Measurements from ENCODE around the gene EIF4H. TPM values are rescaled to one million over a fixed set of nuclear protein-coding genes. Genes with fewer than 3 reads are reported as not detected.
"Not testable (repeated sequence)": the region's sequence is repeated elsewhere in the genome, so short reads cannot be mapped to it uniquely, and the experiment has no call there.

Gene EIF4H
- polyA plus RNA-seq, 1 donor: 208 TPM

DNA sequence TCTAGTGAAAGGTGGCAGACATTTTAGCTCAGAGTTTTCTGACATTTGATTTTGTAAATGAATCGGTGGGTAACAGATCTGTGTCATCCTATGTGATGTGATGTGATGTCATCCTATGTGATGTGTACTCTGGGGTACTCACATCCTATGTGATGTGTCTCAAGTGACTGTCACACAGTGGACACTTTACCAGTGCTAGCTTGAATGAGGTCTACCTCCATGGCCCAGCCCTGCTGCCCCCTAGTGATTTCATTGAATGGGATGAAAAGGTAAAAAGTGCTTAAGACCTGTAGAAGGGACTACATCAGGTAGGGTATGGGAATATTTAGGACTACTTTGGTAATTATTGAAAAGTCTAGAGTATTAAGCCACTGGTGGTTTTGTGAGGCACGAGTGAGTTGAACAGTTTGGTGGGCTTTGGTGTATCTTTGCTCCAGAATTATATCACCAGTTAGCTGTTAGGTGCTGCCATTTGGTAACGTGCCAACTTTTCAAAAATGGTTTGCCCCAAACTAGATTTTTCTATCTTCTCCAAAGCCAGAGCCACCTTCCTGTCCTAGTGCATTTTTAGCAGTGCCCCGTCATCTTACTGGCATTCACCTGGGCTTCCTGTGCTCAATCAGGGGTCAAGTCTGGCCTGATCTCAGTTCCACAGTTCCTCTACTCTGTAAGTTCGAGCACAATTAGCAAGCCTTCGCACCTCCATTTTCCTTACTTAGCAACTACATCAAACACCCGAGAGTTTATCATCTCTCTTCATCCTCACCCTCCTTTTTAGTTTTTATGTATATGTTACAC lies 9.7 kb downstream of the EIF4H start:
- H3K27ac ChIP-seq (ENCODE audit: low read length): no peak overlapping the region
- H3K4me1 ChIP-seq (ENCODE audit: control insufficient read depth, insufficient read depth, low read length): no peaks in the 10 kb centered on the region

DNA sequence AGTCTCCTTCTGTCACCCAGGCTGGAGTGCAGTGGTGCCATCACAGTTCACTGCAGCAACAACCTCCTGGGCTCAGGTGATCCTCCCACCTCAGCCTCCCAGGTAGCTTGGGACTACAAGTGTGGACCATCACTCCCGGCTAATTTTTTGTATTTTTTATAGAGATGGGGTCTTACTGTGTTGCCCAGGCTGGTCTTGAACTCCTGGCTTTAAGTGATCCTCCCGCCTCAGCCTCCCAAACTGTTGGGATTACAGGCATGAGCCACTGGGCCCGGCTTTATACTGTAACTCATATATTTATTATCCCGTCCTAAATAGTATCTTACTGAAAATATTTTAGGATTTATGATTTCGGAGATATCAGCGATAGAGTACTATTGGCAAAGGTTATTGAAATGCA lies 10.9 kb downstream of the EIF4H start:
- Histone ChIP-seq H3K9me3 (ENCODE audit: control insufficient read depth, low read depth, low read length) (no peaks in the 10 kb centered on the region), H3K36me3 (ENCODE audit: control insufficient read depth, insufficient read depth, low read length) (peaks cover 38% of the 10 kb centered on the region), H3K4me3 (ENCODE audit: low read length) (no peak overlapping the region), H3K27ac (ENCODE audit: low read length) (no peak overlapping the region), H3K4me1 (ENCODE audit: control insufficient read depth, insufficient read depth, low read length) (no peaks in the 10 kb centered on the region), H3K27me3 (ENCODE audit: control insufficient read depth, insufficient read depth, low read length) (no peaks in the 10 kb centered on the region)
- DNase-seq: no peak
- WGBS (ENCODE audit: insufficient coverage, low lambda C conversion rate): no CpG with 5 or more reads among the region's 6 CpGs

More for the DNA sequence above, 9.7 kb downstream of the EIF4H start:
- H3K4me3 ChIP-seq (ENCODE audit: low read length): no peak overlapping the region
- no peak for DNase-seq
- no peaks in the 10 kb centered on the region for H3K9me3 ChIP-seq (ENCODE audit: control insufficient read depth, low read depth, low read length)
- 50% methylated on average over 1 of the region's 7 CpGs for WGBS (ENCODE audit: insufficient coverage, low lambda C conversion rate)
- H3K36me3 ChIP-seq (ENCODE audit: control insufficient read depth, insufficient read depth, low read length): peaks cover 34% of the 10 kb centered on the region
- no peaks in the 10 kb centered on the region for H3K27me3 ChIP-seq (ENCODE audit: control insufficient read depth, insufficient read depth, low read length)

DNA sequence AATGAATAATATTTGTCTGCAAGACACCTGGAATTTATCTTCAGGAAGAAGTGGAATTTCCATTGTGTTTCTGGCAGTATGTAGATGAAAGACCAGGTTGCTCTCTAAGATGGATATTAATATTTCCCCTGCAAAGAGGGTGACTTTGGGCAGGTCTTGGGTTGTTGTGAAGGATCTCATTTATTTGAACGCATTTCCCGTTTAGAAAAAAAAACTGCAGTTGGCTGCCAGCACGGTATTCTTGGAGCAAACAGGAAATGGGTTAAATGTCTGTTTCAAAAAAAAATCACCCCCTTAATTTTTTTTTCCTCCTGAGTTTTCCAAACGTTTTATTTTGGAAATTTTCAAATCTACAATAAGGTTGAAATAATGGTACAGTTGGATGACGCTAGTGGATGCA lies 11.5 kb downstream of the EIF4H start:
- 46% methylated on average over 3 of the region's 5 CpGs for WGBS (ENCODE audit: insufficient coverage, low lambda C conversion rate)
- DNase-seq: no peak
- Histone ChIP-seq H3K27me3 (ENCODE audit: control insufficient read depth, insufficient read depth, low read length) (no peaks in the 10 kb centered on the region), H3K9me3 (ENCODE audit: control insufficient read depth, low read depth, low read length) (no peaks in the 10 kb centered on the region), H3K36me3 (ENCODE audit: control insufficient read depth, insufficient read depth, low read length) (peaks cover 43% of the 10 kb centered on the region), H3K27ac (ENCODE audit: low read length) (no peak overlapping the region), H3K4me3 (ENCODE audit: low read length) (no peak overlapping the region), H3K4me1 (ENCODE audit: control insufficient read depth, insufficient read depth, low read length) (no peaks in the 10 kb centered on the region)

DNA sequence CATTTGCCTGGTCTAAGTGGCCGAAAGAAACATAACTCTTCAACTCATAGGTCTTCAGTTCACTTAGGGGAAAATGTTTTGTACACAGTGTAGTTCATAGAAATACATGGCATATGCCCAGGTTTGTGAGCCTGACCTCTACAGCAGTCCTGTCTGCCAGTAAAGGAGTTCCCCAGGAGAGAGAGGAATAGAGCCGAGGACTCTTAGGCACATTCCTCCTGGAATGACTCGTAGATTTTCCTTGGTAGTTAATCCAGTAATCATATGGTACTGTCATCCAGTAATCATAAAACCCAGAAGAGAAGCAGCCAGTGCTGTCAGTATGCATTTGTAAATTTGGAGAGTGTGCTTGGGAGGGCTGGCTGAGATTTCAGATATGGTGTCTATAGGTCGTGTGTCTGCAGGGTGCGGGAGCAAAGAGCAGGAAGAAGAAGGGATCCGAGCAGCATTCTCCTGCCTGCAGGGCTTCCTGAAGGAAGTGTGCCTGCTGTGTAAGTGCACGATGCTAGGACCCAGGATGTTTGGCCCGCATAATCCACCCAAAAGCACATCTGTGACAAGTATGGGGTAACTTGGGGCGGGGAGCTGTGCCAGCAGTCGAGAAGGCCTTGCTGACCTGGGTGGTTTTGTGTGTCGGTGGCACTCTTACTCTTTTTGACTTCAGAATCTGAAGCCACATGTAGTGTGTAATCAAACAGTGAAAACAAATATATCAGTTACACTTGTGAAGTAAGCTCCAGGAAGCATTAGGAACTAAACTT lies 13.9 kb downstream of the EIF4H start:
- Histone ChIP-seq H3K27me3 (ENCODE audit: control insufficient read depth, insufficient read depth, low read length) (no peaks in the 10 kb centered on the region), H3K9me3 (ENCODE audit: control insufficient read depth, low read depth, low read length) (no peaks in the 10 kb centered on the region), H3K27ac (ENCODE audit: low read length) (no peak overlapping the region), H3K36me3 (ENCODE audit: control insufficient read depth, insufficient read depth, low read length) (peaks cover 53% of the 10 kb centered on the region), H3K4me3 (ENCODE audit: low read length) (no peak overlapping the region), H3K4me1 (ENCODE audit: control insufficient read depth, insufficient read depth, low read length) (no peaks in the 10 kb centered on the region)
- no peak for DNase-seq
- no CpG with 5 or more reads among the region's 11 CpGs for WGBS (ENCODE audit: insufficient coverage, low lambda C conversion rate)

DNA sequence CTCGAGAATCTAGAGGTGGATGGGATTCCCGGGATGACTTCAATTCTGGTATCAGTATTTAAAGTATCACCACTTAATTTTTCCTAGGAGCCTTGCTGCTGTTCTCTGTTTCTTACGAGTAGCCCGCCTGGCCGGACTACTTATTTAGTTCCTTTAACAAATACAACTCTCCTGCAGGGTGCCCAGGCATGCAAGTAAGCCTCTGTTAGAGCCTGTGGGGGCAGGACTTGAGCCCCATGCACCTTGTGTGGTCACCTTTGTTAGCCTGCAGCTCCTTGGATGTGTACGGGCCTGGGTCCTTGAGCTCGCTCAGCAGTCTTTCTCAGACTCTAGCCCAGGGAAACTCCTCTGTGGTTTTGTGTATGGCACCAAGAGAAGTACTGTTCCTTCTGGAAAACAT lies 16.1 kb downstream of the EIF4H start:
- H3K36me3 ChIP-seq (ENCODE audit: control insufficient read depth, insufficient read depth, low read length): peaks cover 71% of the 10 kb centered on the region
- DNase-seq: no peak
- no peak overlapping the region for H3K4me3 ChIP-seq (ENCODE audit: low read length)

DNA sequence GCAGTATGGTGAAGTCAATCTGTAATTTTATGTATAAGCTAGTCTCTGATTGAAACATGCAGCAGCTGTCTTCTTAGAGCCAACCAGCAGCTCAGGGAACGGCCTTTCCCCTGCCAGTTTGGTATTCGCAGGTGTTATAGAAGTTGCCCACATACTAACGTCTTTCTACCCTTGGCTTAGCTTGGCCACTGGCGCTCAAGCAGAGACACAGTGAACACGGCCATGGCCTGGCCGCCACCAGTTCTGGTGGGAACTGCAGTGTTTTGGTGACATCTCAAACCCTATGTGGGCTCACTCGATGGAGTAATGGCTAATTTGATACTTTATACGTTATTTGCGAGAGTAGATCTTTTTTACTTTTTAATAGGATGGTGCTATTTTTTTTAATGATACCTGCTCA lies 17.1 kb downstream of the EIF4H start:
- 100% methylated on average over 3 of the region's 9 CpGs for WGBS (ENCODE audit: insufficient coverage, low lambda C conversion rate)
- Histone ChIP-seq H3K9me3 (ENCODE audit: control insufficient read depth, low read depth, low read length) (no peaks in the 10 kb centered on the region), H3K27ac (ENCODE audit: low read length) (no peak overlapping the region), H3K36me3 (ENCODE audit: control insufficient read depth, insufficient read depth, low read length) (peaks cover 73% of the 10 kb centered on the region), H3K4me3 (ENCODE audit: low read length) (no peak overlapping the region), H3K4me1 (ENCODE audit: control insufficient read depth, insufficient read depth, low read length) (no peaks in the 10 kb centered on the region), H3K27me3 (ENCODE audit: control insufficient read depth, insufficient read depth, low read length) (no peaks in the 10 kb centered on the region)
- DNase-seq: no peak

More for the DNA sequence above, 16.1 kb downstream of the EIF4H start:
- Histone ChIP-seq H3K4me1 (ENCODE audit: control insufficient read depth, insufficient read depth, low read length) (no peaks in the 10 kb centered on the region), H3K27me3 (ENCODE audit: control insufficient read depth, insufficient read depth, low read length) (no peaks in the 10 kb centered on the region), H3K27ac (ENCODE audit: low read length) (no peak overlapping the region), H3K9me3 (ENCODE audit: control insufficient read depth, low read depth, low read length) (no peaks in the 10 kb centered on the region)
- no CpG with 5 or more reads among the region's 7 CpGs for WGBS (ENCODE audit: insufficient coverage, low lambda C conversion rate)

DNA sequence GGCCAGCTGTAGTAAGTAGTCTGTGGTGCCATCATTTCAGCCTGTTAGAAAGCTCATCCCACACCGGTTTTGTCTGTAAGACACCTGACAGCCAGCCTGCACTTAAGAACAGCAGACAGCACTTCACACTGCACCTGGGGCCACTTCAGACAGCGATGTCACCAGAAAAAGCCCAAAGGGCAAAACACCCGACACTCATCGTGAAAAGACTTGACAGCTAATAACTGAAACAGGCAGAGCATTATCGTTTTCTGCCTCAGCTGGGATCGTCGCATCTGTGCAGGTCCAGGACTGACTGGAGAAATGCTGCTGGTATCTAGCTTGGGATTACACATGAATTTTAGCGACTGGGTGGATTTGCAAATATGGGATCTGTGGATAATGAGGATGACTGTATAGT lies 18.9 kb downstream of the EIF4H start:
- DNase-seq: no peak
- H3K36me3 ChIP-seq (ENCODE audit: control insufficient read depth, insufficient read depth, low read length): peaks cover 75% of the 10 kb centered on the region
- no peaks in the 10 kb centered on the region for H3K27me3 ChIP-seq (ENCODE audit: control insufficient read depth, insufficient read depth, low read length)
- H3K4me3 ChIP-seq (ENCODE audit: low read length): no peak overlapping the region
- H3K4me1 ChIP-seq (ENCODE audit: control insufficient read depth, insufficient read depth, low read length): no peaks in the 10 kb centered on the region
- H3K27ac ChIP-seq (ENCODE audit: low read length): no peak overlapping the region
- no peaks in the 10 kb centered on the region for H3K9me3 ChIP-seq (ENCODE audit: control insufficient read depth, low read depth, low read length)
- WGBS (ENCODE audit: insufficient coverage, low lambda C conversion rate): no CpG with 5 or more reads among the region's 8 CpGs

DNA sequence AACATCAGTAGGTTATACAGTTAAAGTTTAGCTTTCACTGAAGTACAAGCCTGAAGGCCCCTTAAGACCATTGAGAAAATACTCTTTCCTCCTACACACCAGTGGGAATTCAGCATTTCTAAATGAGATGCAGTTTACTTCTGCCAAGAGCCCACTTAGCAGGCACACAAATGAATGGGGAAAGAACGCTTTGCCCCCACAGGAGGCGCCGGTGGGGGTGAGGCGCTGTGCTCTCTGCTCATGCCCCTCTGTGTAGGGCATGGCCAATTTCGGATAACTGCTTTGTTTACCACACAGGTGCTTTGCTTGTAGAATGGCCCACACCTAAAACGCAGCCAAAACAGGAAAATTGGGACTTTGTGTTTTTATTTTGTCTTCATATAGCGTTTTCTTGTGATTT lies 19.8 kb downstream of the EIF4H start:
- WGBS (ENCODE audit: insufficient coverage, low lambda C conversion rate): no CpG with 5 or more reads among the region's 7 CpGs
- peaks cover 67% of the 10 kb centered on the region for H3K36me3 ChIP-seq (ENCODE audit: control insufficient read depth, insufficient read depth, low read length)

DNA sequence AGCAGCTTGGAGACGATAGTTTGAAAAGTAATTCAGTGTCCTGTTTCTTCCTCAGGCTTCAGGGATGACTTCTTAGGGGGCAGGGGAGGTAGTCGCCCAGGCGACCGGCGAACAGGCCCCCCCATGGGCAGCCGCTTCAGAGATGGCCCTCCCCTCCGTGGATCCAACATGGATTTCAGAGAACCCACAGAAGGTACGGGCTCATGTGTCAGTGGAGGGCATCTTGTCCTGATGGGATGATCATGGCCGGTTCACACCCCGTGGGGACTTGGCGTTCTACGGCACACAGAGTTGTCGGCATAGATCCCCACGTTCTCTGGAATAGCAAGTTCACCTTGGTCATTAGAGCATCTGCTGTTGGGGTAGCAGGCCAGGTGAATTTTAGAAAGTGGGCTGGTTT lies 20.5 kb downstream of the EIF4H start:
- Histone ChIP-seq H3K4me3 (ENCODE audit: low read length) (no peak overlapping the region), H3K9me3 (ENCODE audit: control insufficient read depth, low read depth, low read length) (no peaks in the 10 kb centered on the region), H3K27ac (ENCODE audit: low read length) (no peak overlapping the region), H3K27me3 (ENCODE audit: control insufficient read depth, insufficient read depth, low read length) (no peaks in the 10 kb centered on the region), H3K36me3 (ENCODE audit: control insufficient read depth, insufficient read depth, low read length) (peaks cover 59% of the 10 kb centered on the region), H3K4me1 (ENCODE audit: control insufficient read depth, insufficient read depth, low read length) (no peaks in the 10 kb centered on the region)
- no CpG with 5 or more reads among the region's 14 CpGs for WGBS (ENCODE audit: insufficient coverage, low lambda C conversion rate)
- DNase-seq: no peak

More for the DNA sequence above, 19.8 kb downstream of the EIF4H start:
- no peaks in the 10 kb centered on the region for H3K4me1 ChIP-seq (ENCODE audit: control insufficient read depth, insufficient read depth, low read length)
- H3K27me3 ChIP-seq (ENCODE audit: control insufficient read depth, insufficient read depth, low read length): no peaks in the 10 kb centered on the region
- no peak overlapping the region for H3K27ac ChIP-seq (ENCODE audit: low read length)
- no peaks in the 10 kb centered on the region for H3K9me3 ChIP-seq (ENCODE audit: control insufficient read depth, low read depth, low read length)
- no peak overlapping the region for H3K4me3 ChIP-seq (ENCODE audit: low read length)
- DNase-seq: no peak

DNA sequence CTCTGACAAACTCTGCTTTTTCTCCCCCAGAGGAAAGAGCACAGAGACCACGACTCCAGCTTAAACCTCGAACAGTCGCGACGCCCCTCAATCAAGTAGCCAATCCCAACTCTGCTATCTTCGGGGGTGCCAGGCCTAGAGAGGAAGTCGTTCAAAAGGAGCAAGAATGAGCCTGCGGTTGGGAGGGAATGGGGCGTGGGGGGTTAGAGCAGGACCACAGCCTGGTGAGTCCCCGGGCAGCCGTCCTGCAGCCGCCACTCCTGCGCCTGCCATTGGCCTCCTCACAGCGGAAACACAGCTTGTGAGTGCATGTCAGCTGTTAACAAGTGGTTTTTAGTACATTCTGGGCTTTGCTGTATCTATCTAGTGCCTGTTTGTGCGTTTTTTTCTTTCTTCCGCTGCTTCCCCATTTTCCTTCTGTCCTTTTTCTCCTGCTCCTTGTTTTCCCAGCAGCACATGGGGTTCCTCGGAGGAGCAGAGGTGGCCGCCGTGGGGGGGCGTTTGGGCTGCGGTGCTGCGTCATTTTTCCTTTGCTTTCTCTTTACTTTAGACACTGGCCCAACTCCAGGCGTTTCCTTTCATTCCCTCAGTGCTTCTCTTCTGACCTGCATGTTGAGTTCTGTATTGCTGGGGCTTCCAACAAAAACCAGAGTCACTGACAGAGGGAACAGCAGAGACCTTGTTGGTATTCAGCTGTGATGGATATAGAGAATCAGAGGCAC lies 21.1 kb downstream of the EIF4H start:
- H3K27ac ChIP-seq (ENCODE audit: low read length); H3K27me3 ChIP-seq (ENCODE audit: control insufficient read depth, insufficient read depth, low read length); H3K9me3 ChIP-seq (ENCODE audit: control insufficient read depth, low read depth, low read length); DNase-seq; H3K4me1 ChIP-seq (ENCODE audit: control insufficient read depth, insufficient read depth, low read length); H3K4me3 ChIP-seq (ENCODE audit: low read length): not testable (repeated sequence)
- WGBS (ENCODE audit: insufficient coverage, low lambda C conversion rate): no CpG with 5 or more reads among the region's 23 CpGs
- peaks cover 53% of the 10 kb centered on the region for H3K36me3 ChIP-seq (ENCODE audit: control insufficient read depth, insufficient read depth, low read length)

Data from large intestine (tissue), 3 donors.